ENCODE data around the gene TFCP2L1. TPM values are rescaled to one million over a fixed set of nuclear protein-coding genes. Genes with fewer than 3 reads are reported as not detected.

The TFCP2L1 gene
- total RNA-seq, 2 donors from 2014 or later, result 0.19 to 0.33 TPM

GRCh38 chr2:121248766-121249343 is 36.1 kb downstream of the TFCP2L1 start:
- DNase-seq (ENCODE audit: low spot score), result peak; percentile 28
- H3K36me3 Mint-ChIP-seq, result no peaks in the 10 kb centered on the region
- no peak overlapping the region for H3K4me3 Mint-ChIP-seq
- H3K4me1 Mint-ChIP-seq (ENCODE audit: low read depth in 2 of 2), result no peaks in the 10 kb centered on the region
- ATAC-seq, result no peak
- H3K27me3 Mint-ChIP-seq, result peaks cover 0 to under 1% of the 10 kb centered on the region in 2 donors
- H3K27ac Mint-ChIP-seq, result no peak overlapping the region
- no peaks in the 10 kb centered on the region for H3K9me3 Mint-ChIP-seq

- Mint-ChIP-seq H3K27me3 (no peaks in the 10 kb centered on the region), H3K36me3 (no peaks in the 10 kb centered on the region), H3K4me1 (ENCODE audit: low read depth in 2 of 2) (no peaks in the 10 kb centered on the region), H3K9me3 (no peaks in the 10 kb centered on the region), H3K4me3 (no peak overlapping the region), H3K27ac (no peak overlapping the region)
- ATAC-seq (no peak), DNase-seq (ENCODE audit: low spot score) (peak; percentile 44)
These were observed 37.0 kb downstream of the TFCP2L1 start for GRCh38 chr2:121247971-121248370.

- ATAC-seq (no peak), DNase-seq (ENCODE audit: low spot score) (peak; percentile 28)
- Mint-ChIP-seq H3K4me1 (ENCODE audit: low read depth in 2 of 2) (no peaks in the 10 kb centered on the region), H3K27me3 (no peaks in the 10 kb centered on the region), H3K36me3 (no peaks in the 10 kb centered on the region), H3K27ac (no peak overlapping the region), H3K9me3 (no peaks in the 10 kb centered on the region), H3K4me3 (no peak overlapping the region)
These were observed 37.5 kb downstream of the TFCP2L1 start for GRCh38 chr2:121247534-121247933.

GRCh38 chr2:121246704-121247255 is 38.2 kb downstream of the TFCP2L1 start:
- DNase-seq (ENCODE audit: low spot score) (peak; percentile 35), ATAC-seq (no peak)
- no peak overlapping the region for H3K4me3 Mint-ChIP-seq
- H3K4me1 Mint-ChIP-seq (ENCODE audit: low read depth in 2 of 2), result no peaks in the 10 kb centered on the region
- H3K36me3 Mint-ChIP-seq, result no peaks in the 10 kb centered on the region
- H3K27me3 Mint-ChIP-seq, result no peaks in the 10 kb centered on the region
- no peak overlapping the region for H3K27ac Mint-ChIP-seq
- no peaks in the 10 kb centered on the region for H3K9me3 Mint-ChIP-seq

GRCh38 chr2:121245913-121246312 is 39.1 kb downstream of the TFCP2L1 start:
- Mint-ChIP-seq H3K4me3 (no peak overlapping the region), H3K27me3 (no peaks in the 10 kb centered on the region), H3K9me3 (no peaks in the 10 kb centered on the region), H3K4me1 (ENCODE audit: low read depth in 2 of 2) (no peaks in the 10 kb centered on the region), H3K27ac (no peak overlapping the region), H3K36me3 (no peaks in the 10 kb centered on the region)
- DNase-seq (ENCODE audit: low spot score), result peak; percentile 34
- no peak for ATAC-seq

GRCh38 chr2:121245120-121245820 is 39.7 kb downstream of the TFCP2L1 start:
- H3K27ac Mint-ChIP-seq, result no peak overlapping the region
- no peaks in the 10 kb centered on the region for H3K4me1 Mint-ChIP-seq (ENCODE audit: low read depth in 2 of 2)
- H3K36me3 Mint-ChIP-seq, result no peaks in the 10 kb centered on the region
- ATAC-seq, result no peak
- DNase-seq (ENCODE audit: low spot score), result peak; percentile 37
- no peaks in the 10 kb centered on the region for H3K9me3 Mint-ChIP-seq
- H3K27me3 Mint-ChIP-seq, result no peaks in the 10 kb centered on the region
- no peak overlapping the region for H3K4me3 Mint-ChIP-seq

- Mint-ChIP-seq H3K27me3 (no peaks in the 10 kb centered on the region), H3K4me1 (ENCODE audit: low read depth in 2 of 2) (no peaks in the 10 kb centered on the region), H3K9me3 (no peaks in the 10 kb centered on the region), H3K27ac (no peak overlapping the region), H3K4me3 (no peak overlapping the region), H3K36me3 (no peaks in the 10 kb centered on the region)
- ATAC-seq (peak in 1 of 2 donors; percentile 2), DNase-seq (ENCODE audit: low spot score) (no peak)
These were observed 40.4 kb downstream of the TFCP2L1 start for GRCh38 chr2:121244616-121245015.

- Mint-ChIP-seq H3K4me1 (ENCODE audit: low read depth in 2 of 2) (no peaks in the 10 kb centered on the region), H3K27me3 (no peaks in the 10 kb centered on the region), H3K4me3 (no peak overlapping the region), H3K36me3 (no peaks in the 10 kb centered on the region), H3K9me3 (no peaks in the 10 kb centered on the region), H3K27ac (no peak overlapping the region)
- DNase-seq (ENCODE audit: low spot score), result no peak
- no peak for ATAC-seq
These were observed 41.1 kb downstream of the TFCP2L1 start for GRCh38 chr2:121243821-121244460.

- H3K27ac Mint-ChIP-seq, result no peak overlapping the region
- DNase-seq (ENCODE audit: low spot score), result no peak
- no peaks in the 10 kb centered on the region for H3K9me3 Mint-ChIP-seq
- H3K36me3 Mint-ChIP-seq, result no peaks in the 10 kb centered on the region
- ATAC-seq, result no peak
- no peak overlapping the region for H3K4me3 Mint-ChIP-seq
- H3K4me1 Mint-ChIP-seq (ENCODE audit: low read depth in 2 of 2), result no peaks in the 10 kb centered on the region
- no peaks in the 10 kb centered on the region for H3K27me3 Mint-ChIP-seq
These were observed 42.0 kb downstream of the TFCP2L1 start for GRCh38 chr2:121242976-121243375.

GRCh38 chr2:121242175-121242875 is 42.7 kb downstream of the TFCP2L1 start:
- DNase-seq (ENCODE audit: low spot score), result no peak
- no peak for ATAC-seq
- no peak overlapping the region for H3K27ac Mint-ChIP-seq
- no peaks in the 10 kb centered on the region for H3K36me3 Mint-ChIP-seq
- no peaks in the 10 kb centered on the region for H3K4me1 Mint-ChIP-seq (ENCODE audit: low read depth in 2 of 2)
- H3K27me3 Mint-ChIP-seq, result no peaks in the 10 kb centered on the region
- H3K9me3 Mint-ChIP-seq, result no peaks in the 10 kb centered on the region
- H3K4me3 Mint-ChIP-seq, result no peak overlapping the region

GRCh38 chr2:121241466-121241865 is 43.5 kb downstream of the TFCP2L1 start:
- ATAC-seq (no peak), DNase-seq (ENCODE audit: low spot score) (no peak)
- H3K9me3 Mint-ChIP-seq, result no peaks in the 10 kb centered on the region
- no peaks in the 10 kb centered on the region for H3K27me3 Mint-ChIP-seq
- no peak overlapping the region for H3K4me3 Mint-ChIP-seq
- no peaks in the 10 kb centered on the region for H3K4me1 Mint-ChIP-seq (ENCODE audit: low read depth in 2 of 2)
- no peak overlapping the region for H3K27ac Mint-ChIP-seq
- H3K36me3 Mint-ChIP-seq, result no peaks in the 10 kb centered on the region

- ATAC-seq (no peak), DNase-seq (ENCODE audit: low spot score) (no peak)
- H3K27ac Mint-ChIP-seq, result no peak overlapping the region
- H3K36me3 Mint-ChIP-seq, result no peaks in the 10 kb centered on the region
- H3K27me3 Mint-ChIP-seq, result no peaks in the 10 kb centered on the region
- H3K4me3 Mint-ChIP-seq, result no peak overlapping the region
- no peaks in the 10 kb centered on the region for H3K9me3 Mint-ChIP-seq
- no peaks in the 10 kb centered on the region for H3K4me1 Mint-ChIP-seq (ENCODE audit: low read depth in 2 of 2)
These were observed 44.6 kb downstream of the TFCP2L1 start for GRCh38 chr2:121240436-121240835.

GRCh38 chr2:121239969-121240368 is 45.0 kb downstream of the TFCP2L1 start:
- Mint-ChIP-seq H3K4me1 (ENCODE audit: low read depth in 2 of 2) (no peaks in the 10 kb centered on the region), H3K27me3 (no peaks in the 10 kb centered on the region), H3K4me3 (no peak overlapping the region), H3K27ac (no peak overlapping the region), H3K36me3 (no peaks in the 10 kb centered on the region), H3K9me3 (no peaks in the 10 kb centered on the region)
- no peak for DNase-seq (ENCODE audit: low spot score)
- no peak for ATAC-seq

- ATAC-seq, result no peak
- DNase-seq (ENCODE audit: low spot score), result no peak
- H3K27me3 Mint-ChIP-seq, result no peaks in the 10 kb centered on the region
- H3K9me3 Mint-ChIP-seq, result no peaks in the 10 kb centered on the region
- no peaks in the 10 kb centered on the region for H3K4me1 Mint-ChIP-seq (ENCODE audit: low read depth in 2 of 2)
- no peak overlapping the region for H3K27ac Mint-ChIP-seq
- no peak overlapping the region for H3K4me3 Mint-ChIP-seq
- H3K36me3 Mint-ChIP-seq, result no peaks in the 10 kb centered on the region
These were observed 45.5 kb downstream of the TFCP2L1 start for GRCh38 chr2:121239471-121239870.
